AG04450 (cell line): Measurements from ENCODE around the gene TMEM37. TPM values are rescaled to one million over a fixed set of nuclear protein-coding genes. Genes with fewer than 3 reads are reported as not detected.
"Not testable (repeated sequence)": the region's sequence is repeated elsewhere in the genome, so short reads cannot be mapped to it uniquely, and the experiment has no call there.

Experiments used
- CTCF ChIA-PET: fragments of 300-600, 350-600 bp; formaldehyde crosslinking; extraction: SDS; loops from one replicate; lab custom pipeline; 2022; ENCODE audit warnings: antibody characterized with exemption, inconsistent platforms; lab: Charles Lee
- POLR2A ChIA-PET: fragments of 350-600 bp; formaldehyde crosslinking; extraction: SDS; loops from one replicate; lab custom pipeline; 2021; ENCODE audit warnings: antibody characterized with exemption, inconsistent platforms; lab: Yijun Ruan, JAX
- DNase-seq: peaks from one replicate; pipeline ENCODE4 v3.0.0-alpha.2; 2011; ENCODE audit warnings: low read depth, low spot score
- H3K27ac ChIP-seq: one replicate; pipeline ENCODE4 v1.5.1; 2012; ENCODE audit warnings: low read depth, low read length, control low read depth
- H3K27me3 ChIP-seq: one replicate; pipeline ENCODE4 v1.6.0; 2012; ENCODE audit warnings: low read length; ENCODE audit not compliant: control insufficient read depth, insufficient read depth
- H3K4me3 ChIP-seq: 2 replicates; pipeline ENCODE4 v1.5.1; 2011; ENCODE audit warnings: mild to moderate bottlenecking, low read depth, low read length, control low read depth
- H3K9me3 ChIP-seq: 2 replicates; pipeline ENCODE4 v1.5.1; 2012; ENCODE audit warnings: low read length; ENCODE audit not compliant: control insufficient read depth, insufficient read depth
- polyA plus RNA-seq: library from polyadenylated mRNA; depleted of rRNA; stranded (reverse); fragments of >200 nt; gene quantifications from 2 replicates; pipeline ENCODE4 v1.2.3, GENCODE V29; 2011
- TF ChIP-seq, protein P1 (sequence below): IDR thresholded peaks from 2 replicates; pipeline ENCODE4 v1.5.1; 2011; ENCODE audit warnings: low read depth, low read length, control low read depth, inconsistent platforms

TMEM37 gene
- polyA plus RNA-seq, 1 experiment = 0.98 TPM

DNA sequence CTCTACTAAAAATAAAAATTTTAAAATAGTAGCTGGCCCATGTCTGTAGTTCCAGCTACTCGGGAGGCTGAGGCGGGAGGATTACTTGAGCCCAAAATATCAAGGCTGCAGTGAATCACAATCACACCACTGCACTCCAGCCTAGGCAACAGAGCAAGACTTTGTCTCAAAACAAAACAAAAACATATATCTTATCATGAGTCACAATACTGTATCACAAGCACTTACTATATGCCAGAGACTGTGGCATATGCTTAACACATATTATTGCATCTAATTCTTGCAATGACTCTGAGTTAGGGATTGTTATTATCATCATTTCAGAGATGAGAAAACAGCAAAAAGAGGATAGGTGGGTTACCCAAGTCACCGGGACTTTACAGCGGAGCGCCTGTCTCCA, 29.5 kb upstream of the TMEM37 start:
- H3K4me3 ChIP-seq = no peak overlapping the region
- CTCF ChIA-PET = interaction anchor here (0.5 to 1.7 kb wide), 3 partner anchors 15 to 75 kb away, joined by 3 to 5 read pairs (median 4); no protein-coding TSS in a partner anchor
- no peaks in the 10 kb centered on the region for H3K9me3 ChIP-seq
- H3K27ac ChIP-seq = no peak overlapping the region
- TF ChIP-seq, protein P1, sequence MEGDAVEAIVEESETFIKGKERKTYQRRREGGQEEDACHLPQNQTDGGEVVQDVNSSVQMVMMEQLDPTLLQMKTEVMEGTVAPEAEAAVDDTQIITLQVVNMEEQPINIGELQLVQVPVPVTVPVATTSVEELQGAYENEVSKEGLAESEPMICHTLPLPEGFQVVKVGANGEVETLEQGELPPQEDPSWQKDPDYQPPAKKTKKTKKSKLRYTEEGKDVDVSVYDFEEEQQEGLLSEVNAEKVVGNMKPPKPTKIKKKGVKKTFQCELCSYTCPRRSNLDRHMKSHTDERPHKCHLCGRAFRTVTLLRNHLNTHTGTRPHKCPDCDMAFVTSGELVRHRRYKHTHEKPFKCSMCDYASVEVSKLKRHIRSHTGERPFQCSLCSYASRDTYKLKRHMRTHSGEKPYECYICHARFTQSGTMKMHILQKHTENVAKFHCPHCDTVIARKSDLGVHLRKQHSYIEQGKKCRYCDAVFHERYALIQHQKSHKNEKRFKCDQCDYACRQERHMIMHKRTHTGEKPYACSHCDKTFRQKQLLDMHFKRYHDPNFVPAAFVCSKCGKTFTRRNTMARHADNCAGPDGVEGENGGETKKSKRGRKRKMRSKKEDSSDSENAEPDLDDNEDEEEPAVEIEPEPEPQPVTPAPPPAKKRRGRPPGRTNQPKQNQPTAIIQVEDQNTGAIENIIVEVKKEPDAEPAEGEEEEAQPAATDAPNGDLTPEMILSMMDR = no peak
- DNase-seq = no peak
- H3K27me3 ChIP-seq = peaks cover 2% of the 10 kb centered on the region
- POLR2A ChIA-PET = no interaction called here

DNA sequence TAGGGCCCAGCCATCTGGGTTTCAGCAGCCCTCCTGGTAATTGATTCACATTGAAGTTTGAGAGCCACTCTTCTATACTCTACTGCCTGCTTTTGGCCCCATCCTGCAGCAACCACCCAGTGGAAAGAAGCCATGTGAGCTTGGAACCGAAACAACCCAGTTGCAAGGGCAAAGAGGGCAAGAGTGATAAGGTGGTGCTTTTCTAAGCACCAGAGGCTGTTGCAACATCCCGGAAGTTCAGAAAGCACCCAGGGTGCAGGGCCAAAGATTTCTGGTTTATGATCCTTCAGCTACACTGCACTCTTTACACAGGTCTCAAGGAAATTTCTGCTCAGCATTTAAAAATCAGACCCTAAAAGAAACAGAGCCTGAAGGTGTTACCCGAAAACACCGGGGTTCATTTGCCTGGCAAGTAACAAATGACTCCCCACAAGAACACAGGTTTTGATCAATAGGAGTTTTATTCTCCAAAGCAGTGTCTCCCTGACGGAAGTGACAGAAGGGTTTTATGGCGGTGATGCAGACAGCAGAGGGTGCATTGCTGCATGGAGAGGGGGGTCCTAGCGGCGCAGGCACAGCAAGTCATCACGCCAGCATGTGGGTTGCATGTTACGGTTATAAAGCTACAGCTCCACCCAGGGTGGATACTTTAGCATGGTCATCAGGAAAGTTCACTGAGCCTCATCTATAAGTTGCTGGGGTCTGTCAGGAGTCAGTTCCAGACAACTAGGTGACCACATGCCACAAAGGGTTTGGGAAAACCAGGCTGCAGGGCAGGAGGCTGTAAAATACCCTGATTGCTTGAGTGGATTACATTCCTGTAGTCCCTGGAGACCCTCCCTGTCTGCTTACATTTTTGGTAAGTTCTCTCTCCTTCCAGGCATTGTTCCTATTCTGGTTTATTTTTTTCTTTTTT, 28.8 kb upstream of the TMEM37 start:
- no peaks in the 10 kb centered on the region for H3K9me3 ChIP-seq
- CTCF ChIA-PET = interaction anchor here (1.5 kb wide), 1 partner anchor 74 kb away, joined by 4 read pairs; no protein-coding TSS in a partner anchor
- TF ChIP-seq, protein P1 = no peak
- DNase-seq = no peak
- H3K27me3 ChIP-seq = peaks cover 2% of the 10 kb centered on the region
- POLR2A ChIA-PET = no interaction called here
- no peak overlapping the region for H3K4me3 ChIP-seq
- no peak overlapping the region for H3K27ac ChIP-seq

DNA sequence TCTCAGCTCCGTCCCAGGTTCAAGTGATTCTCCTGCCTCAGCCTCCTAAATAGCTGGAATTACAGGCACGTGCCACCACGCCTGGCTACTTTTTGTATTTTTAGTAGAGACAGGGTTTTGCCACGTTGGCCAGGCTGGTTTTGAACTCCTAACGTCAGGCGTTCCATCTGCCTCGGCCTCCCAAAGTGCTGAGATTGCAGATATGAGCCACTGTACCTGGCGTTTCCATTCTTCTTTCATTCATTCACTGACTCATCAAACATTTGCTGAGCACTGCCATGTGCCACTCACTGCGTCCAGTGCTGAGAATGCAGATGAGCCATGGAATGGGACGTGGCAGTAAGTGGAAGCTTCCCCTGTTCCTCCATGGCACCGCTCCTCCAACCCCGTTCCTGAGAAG, 28.0 kb upstream of the TMEM37 start:
- CTCF ChIA-PET = interaction anchor here (1.5 to 3.7 kb wide), 2 partner anchors 72 to 73 kb away, joined by 4 to 35 read pairs; no protein-coding TSS in a partner anchor
- H3K4me3 ChIP-seq, H3K27me3 ChIP-seq, POLR2A ChIA-PET, DNase-seq, H3K9me3 ChIP-seq, H3K27ac ChIP-seq: not testable (repeated sequence)

DNA sequence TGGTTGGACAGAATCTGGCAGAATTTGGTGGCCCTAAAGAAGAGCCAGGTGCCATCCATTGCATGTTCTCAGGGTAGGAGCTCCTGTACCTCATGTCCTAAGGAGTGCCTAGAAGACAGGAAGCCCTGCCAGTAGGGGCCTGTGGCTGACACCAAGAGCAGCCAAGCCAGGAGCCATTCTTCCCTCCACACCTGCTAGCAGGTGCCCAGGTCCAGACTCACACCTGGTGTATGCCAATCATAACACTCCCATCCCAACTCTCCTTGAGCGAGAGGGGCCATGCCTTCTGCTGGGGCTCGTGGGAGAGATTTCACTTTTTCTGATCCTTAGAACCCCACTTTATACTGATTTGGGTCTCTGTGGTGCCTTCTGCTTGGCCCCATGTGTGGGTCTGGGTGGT, 26.5 kb upstream of the TMEM37 start:
- POLR2A ChIA-PET = no interaction called here
- H3K27ac ChIP-seq = no peak overlapping the region
- TF ChIP-seq, protein P1 = no peak
- H3K27me3 ChIP-seq = peaks cover 2% of the 10 kb centered on the region
- no peak for DNase-seq
- CTCF ChIA-PET = interaction anchor here (1.0 to 3.7 kb wide), 3 partner anchors 16 to 236 kb away, joined by 3 to 35 read pairs (median 4); no protein-coding TSS in a partner anchor
- H3K9me3 ChIP-seq = no peaks in the 10 kb centered on the region
- H3K4me3 ChIP-seq = no peak overlapping the region

DNA sequence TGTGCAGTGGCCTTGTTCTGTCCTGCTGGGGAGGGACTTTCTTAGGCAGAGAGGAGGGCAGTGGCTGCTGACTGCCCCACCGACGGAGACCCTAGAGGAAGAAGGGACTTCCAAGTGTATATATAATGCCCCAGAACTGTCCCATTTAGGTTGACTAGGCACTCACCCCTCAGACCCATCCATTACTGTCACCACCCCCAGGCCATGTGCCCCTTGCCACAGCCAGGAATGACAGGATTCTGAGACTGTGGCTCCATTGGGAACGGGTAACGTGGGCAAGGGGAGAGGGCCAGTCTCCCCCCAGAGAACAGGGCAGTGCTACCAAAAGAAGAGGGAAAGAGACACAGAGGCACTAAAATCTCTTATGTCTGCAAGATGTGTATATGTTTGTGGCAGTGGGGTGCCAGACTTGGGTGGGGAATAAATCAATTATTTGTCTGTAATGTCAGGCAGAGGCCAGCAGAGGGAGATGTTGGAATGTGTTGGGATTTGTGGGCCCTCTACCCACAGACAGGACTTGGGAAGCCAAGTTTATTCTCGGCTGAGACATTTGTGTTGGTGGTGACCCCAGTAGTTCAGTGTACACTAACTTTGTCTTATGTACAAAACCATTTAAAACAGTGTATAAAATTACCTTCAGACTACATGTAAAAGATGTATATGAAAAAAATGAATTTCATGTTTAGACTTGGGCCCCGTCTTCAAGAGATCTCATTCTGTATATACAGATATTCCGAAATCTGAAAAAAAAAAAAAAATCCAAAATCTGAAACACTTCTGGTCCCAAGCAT, 24.0 kb upstream of the TMEM37 start:
- ChIA-PET CTCF (interaction anchor here (0.7 to 3.7 kb wide), 4 partner anchors 68 to 189 kb away, joined by 4 to 41 read pairs (median 20); no protein-coding TSS in a partner anchor), POLR2A (no interaction called here)
- TF ChIP-seq, protein P1 = peak; percentile 84
- Histone ChIP-seq H3K9me3 (no peaks in the 10 kb centered on the region), H3K27me3 (peaks cover 2% of the 10 kb centered on the region), H3K27ac (no peak overlapping the region), H3K4me3 (no peak overlapping the region)
- DNase-seq = peak; percentile 43
